ENCODE measurements around the gene SP6.

The SP6 gene

GRCh38 chr17:47879028-47879585, 28.1 kb upstream of the SP6 start:
- no peak for DNase-seq

- no peak for DNase-seq
Observed at GRCh38 chr17:47878203-47879027, 27.5 kb upstream of the SP6 start.

GRCh38 chr17:47877368-47878034, 26.5 kb upstream of the SP6 start:
- no peak for DNase-seq

- DNase-seq = no peak
Observed at GRCh38 chr17:47875011-47875985, 24.3 kb upstream of the SP6 start.

- no peak for DNase-seq
Observed at GRCh38 chr17:47873200-47874090, 22.5 kb upstream of the SP6 start.

GRCh38 chr17:47872651-47873161, 21.7 kb upstream of the SP6 start:
- no peak for DNase-seq

GRCh38 chr17:47872019-47872650, 21.2 kb upstream of the SP6 start:
- no peak for DNase-seq

GRCh38 chr17:47871048-47871447, 20.1 kb upstream of the SP6 start:
- no peak for DNase-seq

GRCh38 chr17:47870056-47870455, 19.1 kb upstream of the SP6 start:
- DNase-seq = no peak

- no peak for DNase-seq
Observed at GRCh38 chr17:47869114-47869513, 18.2 kb upstream of the SP6 start.

GRCh38 chr17:47867813-47868533, 17.0 kb upstream of the SP6 start:
- no peak for DNase-seq

GRCh38 chr17:47866941-47867340, 16.0 kb upstream of the SP6 start:
- DNase-seq = no peak

- no peak for DNase-seq
Observed at GRCh38 chr17:47864791-47865216, 13.8 kb upstream of the SP6 start.

GRCh38 chr17:47862621-47863440, 11.9 kb upstream of the SP6 start:
- DNase-seq = no peak

GRCh38 chr17:47860386-47860785, 9.4 kb upstream of the SP6 start:
- DNase-seq = no peak

GRCh38 chr17:47857551-47858455, 6.8 kb upstream of the SP6 start:
- no peak for DNase-seq

GRCh38 chr17:47856830-47857229, 5.9 kb upstream of the SP6 start:
- no peak for DNase-seq

- no peak for DNase-seq
Observed at GRCh38 chr17:47855737-47856136, 4.8 kb upstream of the SP6 start.
